Ishikawa (cell line): ENCODE results near the gene UTY.

ENCODE experiments used
- CEBPB ChIP-seq: IDR thresholded peaks from 2 replicates; pipeline ENCODE4 v1.6.1; 2012
- CREB1 ChIP-seq: IDR thresholded peaks from 2 replicates; pipeline ENCODE4 v1.6.1; 2012; ENCODE audit warnings: low read depth
- EGR1 ChIP-seq: IDR thresholded peaks from 2 replicates; pipeline ENCODE4 v1.6.1; 2012
- EP300 ChIP-seq: IDR thresholded peaks from 2 replicates; pipeline ENCODE4 v1.6.1; 2012; ENCODE audit warnings: borderline replicate concordance
- FOXM1 ChIP-seq: IDR thresholded peaks from 2 replicates; pipeline ENCODE4 v1.6.1; 2012; ENCODE audit warnings: low read depth, borderline replicate concordance
- MAX ChIP-seq: IDR thresholded peaks from 2 replicates; pipeline ENCODE4 v1.6.1; 2012
- NFIC ChIP-seq: IDR thresholded peaks from 2 replicates; pipeline ENCODE4 v1.6.1; 2012
- RAD21 ChIP-seq: IDR thresholded peaks from 2 replicates; pipeline ENCODE4 v1.6.1; 2012; ENCODE audit warnings: low read depth
- REST ChIP-seq: IDR thresholded peaks from 2 replicates; pipeline ENCODE4 v1.6.1; 2012; ENCODE audit warnings: low read depth, mild to moderate bottlenecking
- TAF1 ChIP-seq: IDR thresholded peaks from 2 replicates; pipeline ENCODE4 v1.6.1; 2012; ENCODE audit warnings: low read depth, mild to moderate bottlenecking
- TCF12 ChIP-seq: IDR thresholded peaks from 2 replicates; pipeline ENCODE4 v1.6.1; 2012; ENCODE audit warnings: low read depth
- TEAD4 ChIP-seq: IDR thresholded peaks from 2 replicates; pipeline ENCODE4 v1.6.1; 2012
- USF1 ChIP-seq: IDR thresholded peaks from 2 replicates; pipeline ENCODE4 v1.6.1; 2012
- YY1 ChIP-seq: IDR thresholded peaks from 2 replicates; pipeline ENCODE4 v1.6.1; 2012; ENCODE audit warnings: low read depth
- ZBTB7A ChIP-seq: IDR thresholded peaks from 2 replicates; pipeline ENCODE4 v1.6.1; 2012; ENCODE audit warnings: low read depth

UTY gene

GRCh38 chrY:13296176-13296890, 183.5 kb downstream of the UTY start:
- no peak for TF ChIP-seq TEAD4
- no peak for TF ChIP-seq FOXM1
- no peak for TF ChIP-seq EP300
- no peak for TF ChIP-seq YY1
- TF ChIP-seq MAX: no peak
- no peak for TF ChIP-seq CREB1
- no peak for TF ChIP-seq TCF12
- no peak for TF ChIP-seq EGR1
- no peak for TF ChIP-seq ZBTB7A
- no peak for TF ChIP-seq TAF1
- TF ChIP-seq USF1: no peak
- TF ChIP-seq REST: no peak
- TF ChIP-seq CEBPB: no peak
- no peak for TF ChIP-seq NFIC
- TF ChIP-seq RAD21: no peak

- TF ChIP-seq USF1 (no peak), RAD21 (no peak), EP300 (no peak), FOXM1 (no peak), CEBPB (no peak), TEAD4 (no peak), ZBTB7A (no peak), EGR1 (no peak)
Measured at GRCh38 chrY:13295026-13295425, 184.8 kb downstream of the UTY start.

GRCh38 chrY:13291199-13291598, 188.6 kb downstream of the UTY start:
- no peak for TF ChIP-seq EGR1
- TF ChIP-seq NFIC: no peak
- TF ChIP-seq CREB1: no peak
- no peak for TF ChIP-seq USF1
- no peak for TF ChIP-seq RAD21

GRCh38 chrY:13279561-13279960, 200.3 kb downstream of the UTY start:
- TF ChIP-seq MAX: no peak
- TF ChIP-seq USF1: no peak
- TF ChIP-seq EGR1: no peak
- TF ChIP-seq EP300: no peak
- no peak for TF ChIP-seq TEAD4
- TF ChIP-seq YY1: no peak
- TF ChIP-seq TAF1: no peak
- no peak for TF ChIP-seq CEBPB
- TF ChIP-seq ZBTB7A: no peak
- no peak for TF ChIP-seq REST
- TF ChIP-seq RAD21: no peak

GRCh38 chrY:13271706-13272105, 208.1 kb downstream of the UTY start:
- TF ChIP-seq RAD21 (no peak), NFIC (no peak), CREB1 (no peak), TAF1 (no peak)

GRCh38 chrY:13250421-13250820, 229.4 kb downstream of the UTY start:
- TF ChIP-seq EP300: no peak
- no peak for TF ChIP-seq TCF12
- TF ChIP-seq YY1: no peak
- no peak for TF ChIP-seq USF1
- no peak for TF ChIP-seq FOXM1
- no peak for TF ChIP-seq TAF1
- TF ChIP-seq NFIC: no peak
- no peak for TF ChIP-seq REST
- TF ChIP-seq CREB1: no peak
